Caco-2 (cell line): ENCODE results near the gene ZDHHC20. TPM values are rescaled to one million over a fixed set of nuclear protein-coding genes. Genes with fewer than 3 reads are reported as not detected.

ENCODE experiments used
- BruUV-seq: library from RNA; stranded (reverse); fragments of 400-500 nt; replicated peaks from 2 replicates; lab custom pipeline; 2021; lab: Mats Ljungman, UMichigan
- CTCF ChIA-PET: fragments of 300-600 bp; sonication (Branson Sonifier 250); formaldehyde crosslinking; loops from one replicate; lab custom pipeline; 2022; ENCODE audit warnings: antibody characterized with exemption; lab: Charles Lee
- POLR2A ChIA-PET: fragments of 300-600 bp; sonication (Branson Sonifier 250); formaldehyde crosslinking; loops from one replicate; lab custom pipeline; 2022; ENCODE audit warnings: antibody characterized with exemption; lab: Charles Lee
- DNase-seq, 2 experiments: peaks; one replicate each; pipeline versions ENCODE4 v3.0.0 to v3.0.0-alpha.2; 2020 to 2022
- H3K27me3 ChIP-seq: replicated peaks from 2 replicates; pipeline ENCODE4 v1.6.0; 2011; ENCODE audit warnings: low read length; ENCODE audit not compliant: control insufficient read depth, insufficient read depth
- H3K36me3 ChIP-seq: 2 replicates; pipeline ENCODE4 v1.5.1; 2011; ENCODE audit warnings: low read length; ENCODE audit not compliant: control insufficient read depth, insufficient read depth
- H3K4me1 ChIP-seq: fragments of 250-450 bp; sonication (Bioruptor Pico); 2 replicates; pipeline ENCODE4 v1.5.1; 2020; ENCODE audit warnings: mild to moderate bottlenecking
- H3K4me3 ChIP-seq: 2 replicates; pipeline ENCODE4 v1.5.1; 2011; ENCODE audit warnings: low read depth, mild to moderate bottlenecking, control low read depth, low read length
- H3K9me3 ChIP-seq: fragments of 250-450 bp; sonication (Bioruptor Pico); 2 replicates; pipeline ENCODE4 v1.5.1; 2020; ENCODE audit warnings: mild to moderate bottlenecking, moderate library complexity
- H3K27ac Mint-ChIP-seq: one replicate; pipeline ENCODE4 v1.8.0; 2022; ENCODE audit warnings: mixed read lengths; ENCODE audit not compliant: unreplicated experiment
- H3K27me3 Mint-ChIP-seq: one replicate; pipeline ENCODE4 v1.8.0; 2022; ENCODE audit warnings: mixed read lengths; ENCODE audit not compliant: insufficient read depth, unreplicated experiment
- H3K36me3 Mint-ChIP-seq: one replicate; pipeline ENCODE4 v1.8.0; 2022; ENCODE audit warnings: mild to moderate bottlenecking, mixed read lengths; ENCODE audit not compliant: insufficient read depth, unreplicated experiment
- H3K4me1 Mint-ChIP-seq: one replicate; pipeline ENCODE4 v1.8.0; 2022; ENCODE audit warnings: low read depth, mixed read lengths; ENCODE audit not compliant: unreplicated experiment
- H3K4me3 Mint-ChIP-seq: one replicate; pipeline ENCODE4 v1.8.0; 2022; ENCODE audit warnings: mild to moderate bottlenecking, moderate library complexity, mixed read lengths; ENCODE audit not compliant: unreplicated experiment
- H3K9me3 Mint-ChIP-seq: one replicate; pipeline ENCODE4 v1.8.0; 2022; ENCODE audit warnings: mixed read lengths; ENCODE audit not compliant: unreplicated experiment
- CTCF ChIP-seq, 2 experiments: fragments of 200-600 bp in 1 of 2; IDR thresholded peaks; 1 replicate in 1 of 2; 2 replicates in 1 of 2; pipeline versions ENCODE4 v1.5.1 to v1.8.0; 2011 to 2022; ENCODE audit warnings: antibody characterized with exemption in 1 of 2, control low read depth in 1 of 2, inconsistent platforms in 1 of 2, low read depth in 1 of 2, low read length in 1 of 2, mild to moderate bottlenecking in 1 of 2, moderate library complexity in 1 of 2; ENCODE audit not compliant: insufficient read depth in 1 of 2, severe bottlenecking in 1 of 2, unreplicated experiment in 1 of 2
- intact Hi-C: fragments of 100-400 bp; cut with micrococcal nuclease; formaldehyde crosslinking; loops from one replicate; pipeline ENCODE4 v1.10.0; 2022; ENCODE audit not compliant: unreplicated experiment
- total RNA-seq: library from RNA; stranded (reverse); gene quantifications from 2 replicates; pipeline ENCODE4 v1.2.3, GENCODE V29; 2022

Gene ZDHHC20
- total RNA-seq, 1 experiment from 2014 or later, result 87.9 TPM

- no peak overlapping the region for H3K4me3 Mint-ChIP-seq
- H3K36me3 ChIP-seq, result no peaks in the 10 kb centered on the region; the same call in 1 of the 2 replicates
- no TSS peak for BruUV-seq
- H3K4me1 Mint-ChIP-seq, result no peaks in the 10 kb centered on the region
- no peak for TF ChIP-seq CTCF (IDR thresholded peaks at IDR 0.05; ENCODE audit: insufficient read depth in 1 of 2, low read depth in 1 of 2, low read length in 1 of 2, severe bottlenecking in 1 of 2, unreplicated experiment in 1 of 2)
- H3K9me3 Mint-ChIP-seq, result peaks cover 19% of the 10 kb centered on the region
- no peak overlapping the region for H3K27ac Mint-ChIP-seq
- ChIA-PET CTCF (interaction anchor here (0.7 kb wide), 1 partner anchor 1144 kb away, joined by 3 read pairs; no protein-coding TSS in a partner anchor), POLR2A (no interaction called here)
- H3K27me3 ChIP-seq, result no peaks in the 10 kb centered on the region
- no peaks in the 10 kb centered on the region for H3K4me1 ChIP-seq
- no peak overlapping the region for H3K4me3 ChIP-seq
- intact Hi-C loops, result no loop called here
- DNase-seq, result peak in 1 of 2 experiments; percentile 6
- no peaks in the 10 kb centered on the region for H3K27me3 Mint-ChIP-seq
- H3K36me3 Mint-ChIP-seq, result peaks cover 41% of the 10 kb centered on the region
- H3K9me3 ChIP-seq, result no peaks in the 10 kb centered on the region
Observed at GRCh38 chr13:21405309-21405708, 53.8 kb downstream of the ZDHHC20 start.

- no peak for TF ChIP-seq CTCF (IDR thresholded peaks at IDR 0.05; ENCODE audit: insufficient read depth in 1 of 2, low read depth in 1 of 2, low read length in 1 of 2, severe bottlenecking in 1 of 2, unreplicated experiment in 1 of 2)
- Mint-ChIP-seq H3K27ac (no peak overlapping the region), H3K36me3 (peaks cover 34% of the 10 kb centered on the region), H3K27me3 (no peaks in the 10 kb centered on the region), H3K9me3 (peaks cover 1% of the 10 kb centered on the region), H3K4me3 (no peak overlapping the region), H3K4me1 (peaks cover 2% of the 10 kb centered on the region)
- no peak for DNase-seq
- ChIA-PET CTCF (no interaction called here), POLR2A (no interaction called here)
- intact Hi-C loops, result no loop called here
- H3K27me3 ChIP-seq, result no peaks in the 10 kb centered on the region
- no peaks in the 10 kb centered on the region for H3K9me3 ChIP-seq
- BruUV-seq, result no TSS peak
- no peaks in the 10 kb centered on the region for H3K36me3 ChIP-seq
- no peaks in the 10 kb centered on the region for H3K4me1 ChIP-seq
- H3K4me3 ChIP-seq, result no peak overlapping the region
Observed at GRCh38 chr13:21402586-21403307, 56.4 kb downstream of the ZDHHC20 start.

- POLR2A ChIA-PET, result no interaction called here
- peaks cover 6% of the 10 kb centered on the region for H3K4me1 Mint-ChIP-seq
- no peaks in the 10 kb centered on the region for H3K36me3 ChIP-seq
- DNase-seq, result no peak
- no peak overlapping the region for H3K4me3 ChIP-seq
- H3K27me3 Mint-ChIP-seq, result no peaks in the 10 kb centered on the region
- no peak overlapping the region for H3K4me3 Mint-ChIP-seq
- CTCF ChIA-PET, result interaction anchor here (0.6 kb wide), 1 partner anchor 77 kb away, joined by 3 read pairs; no protein-coding TSS in a partner anchor
- H3K4me1 ChIP-seq, result no peaks in the 10 kb centered on the region
- H3K36me3 Mint-ChIP-seq, result peaks cover 55% of the 10 kb centered on the region
- no peaks in the 10 kb centered on the region for H3K27me3 ChIP-seq
- H3K9me3 ChIP-seq, result no peaks in the 10 kb centered on the region
- no peaks in the 10 kb centered on the region for H3K9me3 Mint-ChIP-seq
- no peak overlapping the region for H3K27ac Mint-ChIP-seq
- TF ChIP-seq CTCF (IDR thresholded peaks at IDR 0.05; ENCODE audit: insufficient read depth in 1 of 2, low read depth in 1 of 2, low read length in 1 of 2, severe bottlenecking in 1 of 2, unreplicated experiment in 1 of 2), result no peak
- intact Hi-C loops, result no loop called here
- BruUV-seq, result no TSS peak
Observed at GRCh38 chr13:21399741-21400140, 59.4 kb downstream of the ZDHHC20 start.
